Adrenal gland (tissue), 12 donors: ENCODE measurements around the gene SEZ6. TPM values are rescaled to one million over a fixed set of nuclear protein-coding genes. Genes with fewer than 3 reads are reported as not detected.

Experiments used
- DNase-seq, 7 donors: peaks; one replicate each; pipeline ENCODE4 v3.0.0-alpha.2; 2019 to 2020
- H3K27ac ChIP-seq, 5 donors: fragments of 200-600 bp; sonication (generic) in 4 of 5; 1 replicate in 3 of 5; 2 replicates in 2 of 5; pipeline versions ENCODE4 v1.5.1 to v1.8.0; 2016 to 2020; ENCODE audit warnings: mild to moderate bottlenecking in 1 of 5
- H3K27me3 ChIP-seq: fragments of 200-600 bp; 2 replicates; pipeline ENCODE4 v1.8.0; 2021
- H3K36me3 ChIP-seq, 2 donors: fragments of 200-600 bp; replicated peaks in 1 of 2; 1 replicate in 1 of 2; 2 replicates in 1 of 2; pipeline versions ENCODE4 v1.5.1 to v1.8.0; 2018 to 2022
- H3K4me1 ChIP-seq, 2 donors: fragments of 200-600 bp; replicated peaks in 1 of 2; 1 replicate in 1 of 2; 2 replicates in 1 of 2; pipeline versions ENCODE4 v1.5.1 to v1.8.0; 2018 to 2021
- H3K4me3 ChIP-seq, 4 donors: fragments of 200-600 bp; sonication (generic) in 3 of 4; one replicate each; pipeline ENCODE4 v1.5.1; 2016 to 2018
- H3K9me3 ChIP-seq, 3 donors: fragments of 200-600 bp; sonication (generic) in 1 of 3; replicated peaks in 1 of 3; 1 replicate in 2 of 3; 2 replicates in 1 of 3; pipeline versions ENCODE4 v1.5.1 to v1.8.0; 2016 to 2021
- POLR2A ChIP-seq, 2 donors: fragments of 450-650 bp; IDR thresholded peaks; one replicate each; pipeline ENCODE4 v1.6.1; 2017; ENCODE audit warnings: antibody characterized with exemption in 2 of 2, mild to moderate bottlenecking in 2 of 2, moderate library complexity in 1 of 2
- WGBS, 4 donors: extraction: QIAGEN DNeasy Blood & Tissue Kit in 2 of 4; methylation state at CpG; one replicate each; pipeline versions ENCODE4 v1.1.5 to v1.1.7; 2013 to 2017; 5-methylcytosine and 5-hydroxymethylcytosine counted together
- intact Hi-C, 2 donors: fragments of 100-400 bp; cut with DNase I; formaldehyde crosslinking; loops; one replicate each; pipeline versions ENCODE4 v1.14.1 to v1.15.0; 2022 to 2023
- polyA plus RNA-seq, 3 donors: library from polyadenylated mRNA; stranded (reverse); fragments of 200-250 nt in 2 of 3; fragments of 350-450 nt in 1 of 3; fragmentation: Illumina TruSeq in 1 of 3; extraction: RNeasy Lipid Tissue Mini Kit (QIAGEN cat#74804) in 1 of 3; gene quantifications; one replicate each; pipeline ENCODE4 v1.2.3, GENCODE V29; 2013 to 2014
- total RNA-seq, 9 donors: library from RNA; depleted of rRNA in 4 of 9; stranded (reverse); fragments of >200 nt in 4 of 9; fragments of 120-200 nt in 1 of 9; fragmentation: NEBNext Ultra II Directional in 1 of 9; extraction: Animal tissue kit (Norgen Biotek cat#: 25700) in 1 of 9; gene quantifications; one replicate each; pipeline versions ENCODE4 v1.1.0 to v1.2.4, GENCODE V29; 2013 to 2023
- TF ChIP-seq, protein P1 (sequence below), 6 experiments: fragments of 450-650 bp in 4 of 6; fragments of 200-600 bp in 2 of 6; sonication (generic) in 1 of 6; IDR thresholded peaks; 1 replicate in 5 of 6; 2 replicates in 1 of 6; pipeline versions ENCODE4 v1.5.1 to v1.8.0; 2016 to 2021; ENCODE audit warnings: antibody characterized with exemption in 6 of 6, mild to moderate bottlenecking in 2 of 6, moderate library complexity in 1 of 6
- donor health status: healthy with polysubstance abuse.
- donor health status: Bipolar disorder and iron deficiency.
- donor health status: DM: yes; HTN: yes; CAD: no.
- donor health status: DM: no; HTN: no; CAD: no.
- donor health status: DM: no; HTN: no; CAD: no.
- donor health status: DM: yes; HTN: yes; CAD: no.

SEZ6 gene
- total and polyA plus RNA-seq, 12 donors: 0.11 to 1.0 (median 0.33) TPM; not detected in 6

DNA sequence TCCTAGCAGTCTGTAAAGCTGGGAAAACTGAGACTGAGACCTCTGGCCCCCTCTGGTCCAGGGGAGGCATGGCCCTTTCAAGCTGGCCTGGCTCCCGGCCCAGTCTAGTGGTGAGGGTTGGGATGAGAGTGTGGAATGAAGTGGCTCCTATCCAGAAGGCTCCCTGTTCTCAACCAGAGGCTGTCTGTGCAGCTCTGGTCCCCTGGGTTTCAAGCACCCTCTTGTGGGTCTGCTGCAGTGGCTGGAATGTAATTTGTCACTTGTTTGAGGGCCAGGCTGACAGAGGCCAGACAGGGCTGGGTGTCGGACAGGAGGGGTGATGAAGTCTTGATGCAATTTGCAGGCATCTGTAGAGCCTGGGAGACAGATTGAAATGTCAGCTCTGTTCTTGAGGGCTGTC is 32.4 kb downstream of the SEZ6 start:
- H3K4me3 ChIP-seq: no peak overlapping the region
- H3K27me3 ChIP-seq: no peaks in the 10 kb centered on the region
- no peak for DNase-seq
- intact Hi-C loops: no loop called here
- TF ChIP-seq POLR2A (IDR thresholded peaks at IDR 0.05): no peak
- TF ChIP-seq, protein P1, sequence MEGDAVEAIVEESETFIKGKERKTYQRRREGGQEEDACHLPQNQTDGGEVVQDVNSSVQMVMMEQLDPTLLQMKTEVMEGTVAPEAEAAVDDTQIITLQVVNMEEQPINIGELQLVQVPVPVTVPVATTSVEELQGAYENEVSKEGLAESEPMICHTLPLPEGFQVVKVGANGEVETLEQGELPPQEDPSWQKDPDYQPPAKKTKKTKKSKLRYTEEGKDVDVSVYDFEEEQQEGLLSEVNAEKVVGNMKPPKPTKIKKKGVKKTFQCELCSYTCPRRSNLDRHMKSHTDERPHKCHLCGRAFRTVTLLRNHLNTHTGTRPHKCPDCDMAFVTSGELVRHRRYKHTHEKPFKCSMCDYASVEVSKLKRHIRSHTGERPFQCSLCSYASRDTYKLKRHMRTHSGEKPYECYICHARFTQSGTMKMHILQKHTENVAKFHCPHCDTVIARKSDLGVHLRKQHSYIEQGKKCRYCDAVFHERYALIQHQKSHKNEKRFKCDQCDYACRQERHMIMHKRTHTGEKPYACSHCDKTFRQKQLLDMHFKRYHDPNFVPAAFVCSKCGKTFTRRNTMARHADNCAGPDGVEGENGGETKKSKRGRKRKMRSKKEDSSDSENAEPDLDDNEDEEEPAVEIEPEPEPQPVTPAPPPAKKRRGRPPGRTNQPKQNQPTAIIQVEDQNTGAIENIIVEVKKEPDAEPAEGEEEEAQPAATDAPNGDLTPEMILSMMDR (IDR thresholded peaks at IDR 0.05): no peak
- no peaks in the 10 kb centered on the region for H3K9me3 ChIP-seq
- H3K4me1 ChIP-seq: no peaks in the 10 kb centered on the region
- H3K27ac ChIP-seq: no peak overlapping the region
- WGBS, 4 donors: 76 to 84% (median 77%) methylated on average over 2 of the region's 2 CpGs; no CpG with 5 or more reads in 1 of the 4 donors
- no peaks in the 10 kb centered on the region for H3K36me3 ChIP-seq

DNA sequence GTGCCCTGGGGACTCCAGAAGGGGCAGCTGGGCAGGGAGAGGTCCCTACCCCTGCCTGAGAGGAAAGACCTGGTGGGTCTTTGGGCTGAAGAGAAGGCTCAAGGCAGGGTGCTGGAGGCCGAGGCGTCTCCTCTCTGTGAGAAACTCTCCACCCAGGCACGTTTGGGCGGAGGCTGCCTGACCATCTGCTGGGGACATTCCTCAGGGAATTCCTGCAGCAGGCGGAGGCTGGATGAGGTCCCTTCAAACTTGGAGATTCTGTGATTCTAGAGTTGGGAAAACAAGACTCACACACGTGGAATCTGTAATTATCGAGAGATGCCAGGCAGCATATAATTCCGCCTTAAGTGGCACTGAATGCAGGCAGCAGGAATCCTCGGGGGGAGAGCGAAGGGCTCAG is 33.4 kb downstream of the SEZ6 start:
- Histone ChIP-seq H3K4me1 (no peaks in the 10 kb centered on the region), H3K27me3 (no peaks in the 10 kb centered on the region), H3K9me3 (no peaks in the 10 kb centered on the region), H3K4me3 (no peak overlapping the region), H3K27ac (no peak overlapping the region), H3K36me3 (no peaks in the 10 kb centered on the region)
- whole genome bisulfite sequencing, 4 donors: 81 to 93% (median 86%) methylated on average over 7 to 10 of the region's 10 CpGs
- intact Hi-C loops: no loop called here
- DNase-seq: no peak
- TF ChIP-seq, protein P1 (IDR thresholded peaks at IDR 0.05): no peak
- TF ChIP-seq POLR2A (IDR thresholded peaks at IDR 0.05): no peak

DNA sequence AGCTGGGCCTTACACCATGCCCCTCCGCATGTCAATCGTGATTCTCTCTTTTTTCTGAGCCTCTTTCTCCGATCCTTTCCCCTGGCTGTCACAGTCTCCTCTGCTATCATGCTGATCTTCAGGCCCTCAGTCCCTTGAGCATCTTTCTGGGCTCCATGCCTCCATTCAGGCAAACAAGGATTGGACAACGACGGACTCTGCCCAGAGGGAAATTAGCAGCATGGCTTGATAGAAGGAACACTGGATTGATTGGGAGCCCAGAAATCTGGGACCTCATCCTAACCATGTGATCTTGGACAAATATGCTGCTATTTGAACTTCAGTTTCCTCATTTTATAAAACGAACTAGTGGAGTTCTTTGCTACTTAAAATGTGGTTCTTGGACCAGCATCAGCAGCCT is 35.0 kb downstream of the SEZ6 start:
- 68 to 78% (median 70%) methylated on average over 6 of the region's 6 CpGs for WGBS, 4 donors
- Histone ChIP-seq H3K27ac (no peak overlapping the region), H3K9me3 (no peaks in the 10 kb centered on the region), H3K27me3 (no peaks in the 10 kb centered on the region), H3K36me3 (no peaks in the 10 kb centered on the region), H3K4me1 (no peaks in the 10 kb centered on the region), H3K4me3 (no peak overlapping the region)
- no peak for DNase-seq
- intact Hi-C loops: no loop called here
- TF ChIP-seq POLR2A (IDR thresholded peaks at IDR 0.05): no peak
- TF ChIP-seq, protein P1 (IDR thresholded peaks at IDR 0.05): no peak

DNA sequence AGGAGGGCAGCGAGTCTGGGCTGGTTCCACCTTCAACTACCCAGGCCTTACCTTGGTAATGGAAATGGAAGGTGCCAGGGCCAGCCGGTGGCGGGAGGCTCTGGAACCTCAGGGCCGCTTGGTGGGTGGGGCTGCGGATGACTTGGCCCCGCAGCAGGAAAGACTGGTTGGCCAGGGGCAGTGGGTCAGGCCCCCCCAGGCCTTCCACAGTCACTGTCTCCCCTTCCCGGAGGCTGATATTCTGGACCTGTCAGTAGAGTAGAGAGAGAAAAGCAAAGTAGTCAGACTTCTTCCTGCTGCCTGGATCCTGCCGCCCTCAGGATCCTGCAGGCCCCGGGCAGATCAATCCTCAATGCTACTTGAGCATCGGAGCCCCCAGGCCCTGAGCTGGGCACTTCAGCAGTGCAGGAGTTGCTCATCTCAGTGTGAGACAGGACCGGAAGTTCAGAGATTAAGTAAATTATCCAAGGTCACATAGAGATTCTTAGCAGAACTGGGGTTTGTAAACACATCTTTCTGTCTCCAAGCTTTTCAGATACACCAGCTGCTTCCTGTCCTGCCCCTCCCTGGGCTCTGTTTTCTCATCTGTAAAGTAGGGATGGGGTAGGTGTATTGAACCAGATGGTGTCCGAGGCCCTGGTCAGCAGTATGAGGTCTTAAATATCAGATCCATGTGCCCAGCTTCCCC is 36.0 kb downstream of the SEZ6 start:
- H3K36me3 ChIP-seq: no peaks in the 10 kb centered on the region
- no peak for DNase-seq
- no peak overlapping the region for H3K4me3 ChIP-seq
- TF ChIP-seq, protein P1 (IDR thresholded peaks at IDR 0.05): no peak
- no peak for TF ChIP-seq POLR2A (IDR thresholded peaks at IDR 0.05)
- no peaks in the 10 kb centered on the region for H3K4me1 ChIP-seq
- intact Hi-C loops: no loop called here
- H3K27me3 ChIP-seq: no peaks in the 10 kb centered on the region
- H3K27ac ChIP-seq: no peak overlapping the region
- H3K9me3 ChIP-seq: no peaks in the 10 kb centered on the region
- 58 to 73% (median 63%) methylated on average over 12 of the region's 12 CpGs for WGBS, 4 donors
